ENCODE measurements around the gene PPP2R2C.

The PPP2R2C gene

GRCh38 chr4:6337331-6337935 lies 135.0 kb downstream of the PPP2R2C start:
- Mint-ChIP-seq H3K4me3 (no peak overlapping the region), H3K4me1 (peaks cover 12% of the 10 kb centered on the region), H3K9me3 (no peaks in the 10 kb centered on the region), H3K27me3 (ENCODE audit: low read depth, poor library complexity) (peaks cover 19% of the 10 kb centered on the region), H3K27ac (no peak overlapping the region), H3K36me3 (ENCODE audit: low read depth) (no peaks in the 10 kb centered on the region)
- no peak for DNase-seq
- no peak for TF ChIP-seq CTCF (IDR thresholded peaks at IDR 0.05)

- Mint-ChIP-seq H3K27me3 (ENCODE audit: low read depth, poor library complexity) (peaks cover 19% of the 10 kb centered on the region), H3K4me1 (peaks cover 12% of the 10 kb centered on the region), H3K36me3 (ENCODE audit: low read depth) (no peaks in the 10 kb centered on the region), H3K9me3 (no peaks in the 10 kb centered on the region), H3K27ac (no peak overlapping the region), H3K4me3 (no peak overlapping the region)
- no peak for TF ChIP-seq CTCF (IDR thresholded peaks at IDR 0.05)
- DNase-seq: no peak
Observed at GRCh38 chr4:6336166-6336565, 136.2 kb downstream of the PPP2R2C start.

GRCh38 chr4:6335040-6335590 lies 137.3 kb downstream of the PPP2R2C start:
- no peak for DNase-seq
- no peak for TF ChIP-seq CTCF (IDR thresholded peaks at IDR 0.05)

GRCh38 chr4:6334203-6334887 lies 138.1 kb downstream of the PPP2R2C start:
- peaks cover 12% of the 10 kb centered on the region for H3K4me1 Mint-ChIP-seq
- DNase-seq: no peak
- no peak overlapping the region for H3K27ac Mint-ChIP-seq
- TF ChIP-seq CTCF (IDR thresholded peaks at IDR 0.05): no peak
- no peaks in the 10 kb centered on the region for H3K36me3 Mint-ChIP-seq (ENCODE audit: low read depth)
- H3K9me3 Mint-ChIP-seq: no peaks in the 10 kb centered on the region
- H3K4me3 Mint-ChIP-seq: no peak overlapping the region
- peaks cover 27% of the 10 kb centered on the region for H3K27me3 Mint-ChIP-seq (ENCODE audit: low read depth, poor library complexity)

More at GRCh38 chr4:6335040-6335590, 137.3 kb downstream of the PPP2R2C start:
- H3K36me3 Mint-ChIP-seq (ENCODE audit: low read depth): no peaks in the 10 kb centered on the region
- H3K4me3 Mint-ChIP-seq: no peak overlapping the region
- H3K4me1 Mint-ChIP-seq: peaks cover 12% of the 10 kb centered on the region
- no peaks in the 10 kb centered on the region for H3K9me3 Mint-ChIP-seq
- H3K27me3 Mint-ChIP-seq (ENCODE audit: low read depth, poor library complexity): peaks cover 21% of the 10 kb centered on the region
- no peak overlapping the region for H3K27ac Mint-ChIP-seq

GRCh38 chr4:6333301-6334202 lies 138.9 kb downstream of the PPP2R2C start:
- peaks cover 12% of the 10 kb centered on the region for H3K4me1 Mint-ChIP-seq
- no peak for DNase-seq
- H3K4me3 Mint-ChIP-seq: no peak overlapping the region
- H3K9me3 Mint-ChIP-seq: no peaks in the 10 kb centered on the region
- H3K27me3 Mint-ChIP-seq (ENCODE audit: low read depth, poor library complexity): peaks cover 31% of the 10 kb centered on the region
- no peak overlapping the region for H3K27ac Mint-ChIP-seq
- TF ChIP-seq CTCF (IDR thresholded peaks at IDR 0.05): peak; percentile 33
- no peaks in the 10 kb centered on the region for H3K36me3 Mint-ChIP-seq (ENCODE audit: low read depth)
